PFSK-1 (cell line): ENCODE results near the gene EXOSC5.

Experiments
- FOXP2 ChIP-seq: optimal IDR thresholded peaks from 2 replicates; pipeline ENCODE3; 2011; ENCODE audit warnings: borderline replicate concordance, control low read depth, inconsistent platforms; ENCODE audit not compliant: insufficient read depth; ENCODE audit errors: extremely low read length, extremely low read depth
- POLR2AphosphoS5 ChIP-seq: IDR thresholded peaks from 2 replicates; pipeline ENCODE4 v1.6.1; 2012; ENCODE audit warnings: low read depth, mild to moderate bottlenecking, control low read depth, low read length, moderate library complexity
- SIN3A ChIP-seq: IDR thresholded peaks from 2 replicates; pipeline ENCODE4 v1.6.1; 2012; ENCODE audit warnings: mild to moderate bottlenecking, low read length, moderate library complexity, borderline replicate concordance; ENCODE audit not compliant: insufficient read depth
- TAF1 ChIP-seq: IDR thresholded peaks from 2 replicates; pipeline ENCODE4 v1.6.1; 2012; ENCODE audit warnings: low read length, control low read depth, borderline replicate concordance; ENCODE audit not compliant: insufficient read depth
- TF ChIP-seq, protein P1 (sequence below), 2 experiments: IDR thresholded peaks; 2 replicates each; pipeline versions ENCODE4 v1.6.1 to v1.8.0; 2011 to 2012; ENCODE audit warnings: low read depth in 2 of 2, low read length in 2 of 2, control low read depth in 1 of 2, inconsistent platforms in 1 of 2, mild to moderate bottlenecking in 1 of 2, moderate library complexity in 1 of 2; ENCODE audit not compliant: insufficient read depth in 1 of 2

EXOSC5 gene

DNA sequence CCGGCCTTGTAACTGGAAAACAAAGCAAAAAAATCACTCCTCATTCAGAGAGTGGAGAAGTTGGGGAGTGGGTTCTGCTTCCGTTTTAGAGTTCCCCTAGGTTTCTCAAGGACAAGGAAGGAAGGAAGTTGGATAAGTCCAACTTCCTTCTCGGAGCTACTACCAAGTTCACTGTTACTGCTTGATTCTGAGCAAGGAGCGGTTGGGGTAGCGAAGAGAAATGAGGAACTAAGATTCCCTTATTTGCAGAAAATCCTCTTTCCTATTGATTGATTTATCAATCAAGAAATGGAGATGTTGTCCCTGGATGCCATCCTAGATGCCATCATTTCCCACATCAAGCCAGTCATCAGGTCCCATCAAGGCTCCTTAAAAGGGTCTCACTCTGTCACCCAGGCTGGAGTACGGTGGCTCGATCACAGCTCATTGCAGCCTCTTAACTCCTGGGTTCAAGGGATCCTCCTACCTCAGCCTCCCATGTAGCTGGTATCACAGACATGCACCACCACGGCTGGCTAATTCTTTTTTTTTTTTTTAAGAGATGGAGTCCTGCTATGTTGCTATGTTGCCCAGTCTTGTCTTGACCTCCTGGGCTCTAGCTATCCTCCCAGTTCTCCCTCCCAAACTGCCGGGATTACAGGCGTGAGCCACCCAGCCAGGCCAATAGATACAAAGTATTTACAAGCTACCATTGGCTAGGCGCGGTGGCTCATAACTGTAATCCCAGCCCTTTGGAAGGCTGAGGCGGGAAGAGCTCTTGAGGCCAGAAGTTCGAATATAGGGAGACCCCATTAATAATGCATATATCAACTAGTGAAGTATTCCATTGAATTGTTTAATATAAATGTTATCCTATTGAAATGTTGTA is 32.4 kb downstream of the EXOSC5 start:
- TF ChIP-seq POLR2AphosphoS5 (no peak), SIN3A (no peak)
- TF ChIP-seq, protein P1, sequence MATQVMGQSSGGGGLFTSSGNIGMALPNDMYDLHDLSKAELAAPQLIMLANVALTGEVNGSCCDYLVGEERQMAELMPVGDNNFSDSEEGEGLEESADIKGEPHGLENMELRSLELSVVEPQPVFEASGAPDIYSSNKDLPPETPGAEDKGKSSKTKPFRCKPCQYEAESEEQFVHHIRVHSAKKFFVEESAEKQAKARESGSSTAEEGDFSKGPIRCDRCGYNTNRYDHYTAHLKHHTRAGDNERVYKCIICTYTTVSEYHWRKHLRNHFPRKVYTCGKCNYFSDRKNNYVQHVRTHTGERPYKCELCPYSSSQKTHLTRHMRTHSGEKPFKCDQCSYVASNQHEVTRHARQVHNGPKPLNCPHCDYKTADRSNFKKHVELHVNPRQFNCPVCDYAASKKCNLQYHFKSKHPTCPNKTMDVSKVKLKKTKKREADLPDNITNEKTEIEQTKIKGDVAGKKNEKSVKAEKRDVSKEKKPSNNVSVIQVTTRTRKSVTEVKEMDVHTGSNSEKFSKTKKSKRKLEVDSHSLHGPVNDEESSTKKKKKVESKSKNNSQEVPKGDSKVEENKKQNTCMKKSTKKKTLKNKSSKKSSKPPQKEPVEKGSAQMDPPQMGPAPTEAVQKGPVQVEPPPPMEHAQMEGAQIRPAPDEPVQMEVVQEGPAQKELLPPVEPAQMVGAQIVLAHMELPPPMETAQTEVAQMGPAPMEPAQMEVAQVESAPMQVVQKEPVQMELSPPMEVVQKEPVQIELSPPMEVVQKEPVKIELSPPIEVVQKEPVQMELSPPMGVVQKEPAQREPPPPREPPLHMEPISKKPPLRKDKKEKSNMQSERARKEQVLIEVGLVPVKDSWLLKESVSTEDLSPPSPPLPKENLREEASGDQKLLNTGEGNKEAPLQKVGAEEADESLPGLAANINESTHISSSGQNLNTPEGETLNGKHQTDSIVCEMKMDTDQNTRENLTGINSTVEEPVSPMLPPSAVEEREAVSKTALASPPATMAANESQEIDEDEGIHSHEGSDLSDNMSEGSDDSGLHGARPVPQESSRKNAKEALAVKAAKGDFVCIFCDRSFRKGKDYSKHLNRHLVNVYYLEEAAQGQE (IDR thresholded peaks at IDR 0.05; ENCODE audit: insufficient read depth in 1 of 2, low read depth in 2 of 2, low read length in 2 of 2), result no peak

DNA sequence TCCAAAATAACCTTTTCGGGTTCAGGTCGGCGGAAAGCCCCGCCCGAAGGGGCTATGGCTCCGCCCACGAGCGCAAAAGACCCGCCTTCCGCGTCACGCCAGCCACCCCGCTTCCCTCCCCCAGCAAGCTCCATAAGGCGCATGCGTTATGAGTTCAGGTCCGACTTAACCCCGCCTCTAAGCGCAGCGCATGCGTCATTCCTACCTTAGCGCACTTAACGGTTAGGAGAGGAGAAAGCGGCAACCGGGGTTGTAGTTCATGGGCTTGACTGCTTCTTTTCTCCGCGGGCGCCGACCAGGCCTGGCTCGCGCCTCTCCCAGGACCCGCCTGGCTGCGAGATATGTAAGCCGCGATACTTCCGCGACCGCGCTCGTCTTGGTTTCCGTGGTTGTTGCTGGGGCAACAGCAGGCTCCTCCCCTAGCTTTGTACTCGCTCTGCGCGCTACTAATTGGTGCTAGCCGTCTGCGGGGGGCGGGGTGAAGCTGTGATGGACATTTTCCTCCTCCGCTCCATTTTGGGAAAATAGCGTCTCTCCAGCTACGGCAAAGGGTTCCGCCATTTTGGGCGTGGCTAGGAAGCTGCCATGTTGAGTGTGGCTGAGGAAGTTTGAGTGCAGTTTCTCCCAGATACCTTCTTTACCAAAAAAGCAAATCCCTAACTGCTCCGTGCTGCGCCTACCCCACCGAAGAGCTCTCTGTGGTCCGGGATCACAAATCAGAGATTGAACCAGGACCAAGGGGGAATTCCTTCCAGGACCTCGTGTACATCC is 33.2 kb downstream of the EXOSC5 start, which contains the start of gene B9D2:
Gene B9D2 (minus strand): TSS at position 397 of the 771 bp plus-strand sequence. CDS start 630 bp downstream, outside the sequence.
- TF ChIP-seq SIN3A, result no peak
- peak; percentile 71 for TF ChIP-seq FOXP2
- TF ChIP-seq POLR2AphosphoS5, result peak; percentile 83

DNA sequence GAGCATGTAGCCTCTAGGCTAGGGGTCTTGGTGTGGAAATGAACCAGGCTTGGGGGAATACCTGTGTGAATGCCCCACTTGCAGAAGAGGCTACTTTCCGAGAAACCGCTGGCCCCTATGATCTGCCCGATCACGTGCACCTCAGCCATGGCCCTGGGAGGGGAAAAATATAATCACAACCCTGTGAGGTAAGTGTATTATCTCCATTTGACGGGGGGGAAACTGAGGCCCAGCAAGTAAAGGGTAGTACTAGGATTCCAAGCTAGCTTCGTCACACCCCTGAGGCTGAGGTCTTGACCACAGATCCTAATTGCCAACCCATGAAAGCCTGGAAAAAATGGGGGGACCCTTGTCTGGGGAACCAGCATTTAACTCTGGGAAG is 33.8 kb downstream of the EXOSC5 start:
- no peak; the same call in 1 of the 2 replicates for TF ChIP-seq POLR2AphosphoS5
- TF ChIP-seq FOXP2, result no peak
- TF ChIP-seq SIN3A, result no peak
- no peak for TF ChIP-seq TAF1

DNA sequence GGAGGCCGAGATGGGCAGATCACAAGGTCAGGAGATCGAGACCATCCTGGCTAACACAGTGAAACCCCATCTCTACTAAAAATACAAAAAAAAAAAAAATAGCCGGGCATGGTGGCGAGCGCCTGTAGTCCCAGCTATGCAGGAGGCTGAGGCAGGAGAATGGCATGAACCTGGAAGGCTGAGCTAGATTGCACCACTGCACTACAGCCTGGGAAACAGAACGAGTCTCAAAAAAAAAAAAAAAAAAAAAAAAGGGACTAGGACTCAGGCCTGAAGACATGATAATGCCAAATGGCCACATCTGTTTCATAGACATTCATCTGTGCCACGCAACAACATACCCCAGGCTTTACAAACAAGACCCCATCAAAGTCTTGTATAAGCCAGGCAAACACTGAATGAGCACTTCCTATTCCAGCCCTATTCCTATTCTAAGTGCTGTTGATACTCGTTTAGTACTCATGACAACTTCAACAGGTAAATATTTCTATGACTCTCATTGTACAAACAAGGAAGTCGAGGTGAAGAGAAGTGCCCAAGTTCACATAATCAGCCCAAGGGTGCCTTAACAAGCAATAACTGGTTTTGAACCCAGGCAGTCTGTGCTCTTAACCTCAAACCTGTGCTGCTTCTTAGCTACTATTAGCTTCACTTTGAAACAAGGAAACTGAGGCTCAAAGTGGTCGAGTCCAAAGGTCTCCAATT is 34.9 kb downstream of the EXOSC5 start:
- TF ChIP-seq FOXP2 (no peak), POLR2AphosphoS5 (no peak), TAF1 (no peak), SIN3A (no peak)
- TF ChIP-seq, protein P1 (IDR thresholded peaks at IDR 0.05; ENCODE audit: insufficient read depth in 1 of 2, low read depth in 2 of 2, low read length in 2 of 2), result no peak

DNA sequence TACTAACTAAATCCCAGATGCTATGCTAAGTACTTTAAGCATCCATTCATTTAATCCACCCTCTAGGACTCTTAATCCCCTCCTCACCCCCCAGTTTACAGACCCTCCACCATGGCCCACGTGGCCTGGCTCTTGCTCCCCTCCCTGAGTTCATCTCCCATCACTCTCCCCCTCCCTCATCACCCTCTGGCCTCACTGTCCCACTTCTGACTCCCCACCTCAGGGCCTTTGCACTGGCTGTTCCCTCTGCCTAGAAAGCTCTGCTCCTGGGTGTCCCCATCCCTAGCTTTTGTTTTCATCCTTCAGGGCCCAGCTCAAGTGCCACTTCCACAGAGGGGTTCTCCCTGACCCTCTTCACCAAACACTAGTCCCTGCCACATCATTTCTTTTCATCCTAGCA is 37.4 kb downstream of the EXOSC5 start:
- TF ChIP-seq POLR2AphosphoS5, result no peak
- TF ChIP-seq FOXP2, result no peak
- TF ChIP-seq, protein P1 (IDR thresholded peaks at IDR 0.05; ENCODE audit: insufficient read depth in 1 of 2, low read depth in 2 of 2, low read length in 2 of 2), result no peak
- TF ChIP-seq SIN3A, result no peak
- TF ChIP-seq TAF1, result no peak
